K562 (cell line): ENCODE results near the gene PRDM15. TPM values are rescaled to one million over a fixed set of nuclear protein-coding genes. Genes with fewer than 3 reads are reported as not detected.
A peak's percentile ranks its signal among the peaks of the same experiment; 100 is the strongest.

Experiments used
- ATAC-seq: fragments of 200-7000 bp; cut with Tn5 transposase; 3 replicates; pipeline ENCODE4 v1.9.1; 2020; ENCODE audit warnings: moderate library complexity
- BruUV-seq: library from RNA; stranded (reverse); fragments of 400-500 nt; replicated peaks from 2 replicates; lab custom pipeline; 2021; lab: Mats Ljungman, UMichigan
- CTCF ChIA-PET: fragments of 300-600 bp; formaldehyde crosslinking; extraction: SDS; loops from one replicate; lab custom pipeline; 2021; ENCODE audit warnings: low intra/inter-chr PET ratio; lab: Yijun Ruan, JAX
- POLR2A ChIA-PET: fragments of 300-600, 350-650 bp; sonication (Branson Sonifier 250); formaldehyde crosslinking; extraction: SDS; loops from one replicate; lab custom pipeline; 2021; ENCODE audit warnings: antibody characterized with exemption, inconsistent platforms; lab: Yijun Ruan, JAX
- DNase-seq, 4 experiments: peaks; one replicate each; pipeline versions ENCODE4 v3.0.0 to v3.0.0-alpha.2; 2011 to 2018; ENCODE audit warnings: low spot score in 3 of 4, mixed read lengths in 3 of 4; ENCODE audit errors: extremely low read depth in 1 of 4
- FAIRE-seq: peaks from 2 replicates; lab custom pipeline; 2011; peaks lifted over from hg19 to GRCh38; lab: Jason Lieb, UNC
- H2AFZ ChIP-seq: 2 replicates; pipeline ENCODE4 v1.6.0; 2011; ENCODE audit warnings: low read depth, low read length, control low read depth, inconsistent platforms
- H3K27ac ChIP-seq: fragments of 200-600 bp; 3 replicates; pipeline ENCODE4 v1.8.0; 2011; ENCODE audit warnings: low read depth, mild to moderate bottlenecking, control low read depth, inconsistent platforms, low read length, moderate library complexity, mixed read lengths; ENCODE audit errors: extremely low read depth
- H3K27me3 ChIP-seq, 2 experiments: fragments of 300-600 bp in 1 of 2; 2 replicates in 1 of 2; 3 replicates in 1 of 2; pipeline versions ENCODE4 v1.6.0 to v1.8.0; 2011; ENCODE audit warnings: inconsistent platforms in 2 of 2, low read length in 2 of 2, mild to moderate bottlenecking in 1 of 2, mixed read lengths in 1 of 2, moderate library complexity in 1 of 2; ENCODE audit not compliant: control insufficient read depth in 2 of 2, insufficient read depth in 2 of 2
- H3K36me3 ChIP-seq: fragments of 300-600 bp; 3 replicates; pipeline ENCODE4 v1.8.0; 2011; ENCODE audit warnings: mild to moderate bottlenecking, low read length, inconsistent platforms; ENCODE audit not compliant: control insufficient read depth, insufficient read depth
- H3K4me1 ChIP-seq, 2 experiments: fragments of 200-600 bp in 1 of 2; replicated peaks in 1 of 2; 2 replicates in 1 of 2; 3 replicates in 1 of 2; pipeline versions ENCODE4 v1.5.1 to v1.8.0; 2011; ENCODE audit warnings: inconsistent platforms in 2 of 2, low read length in 2 of 2, mild to moderate bottlenecking in 1 of 2, mixed read lengths in 1 of 2, moderate library complexity in 1 of 2; ENCODE audit not compliant: control insufficient read depth in 2 of 2, insufficient read depth in 2 of 2
- H3K4me2 ChIP-seq: 2 replicates; pipeline ENCODE4 v1.6.1; 2011; ENCODE audit warnings: low read length, control low read depth, inconsistent platforms, mixed read lengths; ENCODE audit not compliant: insufficient read depth
- H3K4me3 ChIP-seq: fragments of 200-600 bp; sonication (generic), shearing (Covaris generic); 2 replicates; pipeline ENCODE4 v1.5.1; 2016; ENCODE audit warnings: control low read depth, inconsistent platforms
- H3K79me2 ChIP-seq: fragments of 200-600 bp; 3 replicates; pipeline ENCODE4 v1.8.0; 2011; ENCODE audit warnings: low read length, inconsistent platforms; ENCODE audit not compliant: control insufficient read depth, insufficient read depth
- H3K9ac ChIP-seq, 2 experiments: 2 replicates each; pipeline versions ENCODE4 v1.6.0 to v1.6.1; 2011; ENCODE audit warnings: low read depth in 2 of 2, low read length in 2 of 2, control low read depth in 1 of 2, inconsistent platforms in 1 of 2, mild to moderate bottlenecking in 1 of 2, mixed read lengths in 1 of 2; ENCODE audit not compliant: insufficient read depth in 1 of 2
- H3K9me1 ChIP-seq: one replicate; pipeline ENCODE4 v1.6.0; 2011; ENCODE audit warnings: inconsistent platforms, mild to moderate bottlenecking, low read length, moderate library complexity; ENCODE audit not compliant: control insufficient read depth, insufficient read depth
- H3K9me3 ChIP-seq: replicated peaks from 2 replicates; pipeline ENCODE4 v1.5.1; 2011; ENCODE audit warnings: low read depth, low read length, inconsistent platforms; ENCODE audit not compliant: control insufficient read depth, insufficient read depth
- H4K20me1 ChIP-seq: replicated peaks from 2 replicates; pipeline ENCODE4 v1.6.1; 2011; ENCODE audit warnings: low read length, inconsistent platforms, mixed read lengths; ENCODE audit not compliant: control insufficient read depth, insufficient read depth
- ARNT ChIP-seq, 2 experiments: fragments of 450-650 bp; IDR thresholded peaks; 2 replicates each; pipeline ENCODE4 v1.6.1; 2016; ENCODE audit warnings: mild to moderate bottlenecking in 1 of 2
- DEAF1 ChIP-seq: fragments of 450-650 bp; formaldehyde crosslinking; IDR thresholded peaks from 2 replicates; pipeline ENCODE4 v1.4.0; 2020; ENCODE audit warnings: mild to moderate bottlenecking, moderate library complexity
- FIP1L1 ChIP-seq: fragments of 200-400 bp; formaldehyde crosslinking; IDR thresholded peaks from 2 replicates; pipeline ENCODE4 v1.6.1; 2018; ENCODE audit warnings: mild to moderate bottlenecking, low read depth, low read length; ENCODE audit not compliant: poor library complexity, severe bottlenecking
- FUS ChIP-seq: fragments of 200-400 bp; formaldehyde crosslinking; optimal IDR thresholded peaks from 2 replicates; pipeline ENCODE3; 2017; ENCODE audit warnings: low read depth, low read length
- MED1 ChIP-seq: sonication (generic); formaldehyde crosslinking; IDR thresholded peaks from 2 replicates; pipeline ENCODE4 v1.8.1; 2023; ENCODE audit warnings: missing genetic modification reagents, borderline replicate concordance
- RBFOX2 ChIP-seq: fragments of 200-400 bp; formaldehyde crosslinking; IDR thresholded peaks from 2 replicates; pipeline ENCODE4 v1.6.1; 2017; ENCODE audit warnings: low read depth, mild to moderate bottlenecking, low read length, moderate library complexity
- TAL1 ChIP-seq: fragments of 450-650 bp; IDR thresholded peaks from 2 replicates; pipeline ENCODE4 v1.6.1; 2016; ENCODE audit warnings: mild to moderate bottlenecking
- WGBS: fragments of 100-300 bp; shearing (Covaris generic); methylation state at CpG from one replicate; pipeline ENCODE4 v1.1.6; 2016; ENCODE audit warnings: low coverage, mixed read lengths; ENCODE audit not compliant: insufficient coverage; ENCODE audit errors: missing lambda C conversion rate; 5-methylcytosine and 5-hydroxymethylcytosine counted together
- in situ Hi-C: fragments of 300-500 bp; cut with MboI; formaldehyde crosslinking; loops from 4 replicates; pipeline ENCODE4 v1.15.0; 2018; ENCODE audit warnings: inconsistent platforms, mixed read lengths
- intact Hi-C: fragments of 100-400 bp; cut with micrococcal nuclease; formaldehyde crosslinking; loops from 2 replicates; pipeline ENCODE4 v1.14.2; 2022
- polyA plus RNA-seq, 8 experiments: library from polyadenylated mRNA; depleted of rRNA in 4 of 8; stranded (reverse) in 5 of 8; unstranded in 3 of 8; fragments of >200 nt; fragmentation: Nextera tagmentation in 2 of 8; fragmentation: Illumina TruSeq in 1 of 8; extraction: Ambion mirVana in 2 of 8; extraction: Trizol in 1 of 8; gene quantifications; 2 replicates each; pipeline versions ENCODE4 v1.2.1 to v1.2.3, GENCODE V29; 2011 to 2014; ENCODE audit warnings: inconsistent platforms in 1 of 8, missing spikeins in 1 of 8
- total RNA-seq, 7 experiments: library from RNA; depleted of rRNA in 6 of 7; stranded (reverse); fragments of >200 nt in 6 of 7; fragmentation: Illumina TruSeq in 2 of 7; extraction: Trizol in 2 of 7; gene quantifications; 2 replicates each; pipeline versions ENCODE4 v1.2.1 to v1.2.3, GENCODE V29; 2011 to 2021; ENCODE audit warnings: low replicate concordance in 1 of 7
- TF ChIP-seq, protein P1 (sequence below): fragments of 450-650 bp; IDR thresholded peaks from 2 replicates; pipeline ENCODE4 v1.6.1; 2016; ENCODE audit warnings: mild to moderate bottlenecking

The PRDM15 gene
- total and polyA plus RNA-seq, 9 of the 15 experiments (the other 6 are each of a cell fraction or from before 2014, with no cell fraction given): 0.93 to 9.2 (median 6.2) TPM

DNA sequence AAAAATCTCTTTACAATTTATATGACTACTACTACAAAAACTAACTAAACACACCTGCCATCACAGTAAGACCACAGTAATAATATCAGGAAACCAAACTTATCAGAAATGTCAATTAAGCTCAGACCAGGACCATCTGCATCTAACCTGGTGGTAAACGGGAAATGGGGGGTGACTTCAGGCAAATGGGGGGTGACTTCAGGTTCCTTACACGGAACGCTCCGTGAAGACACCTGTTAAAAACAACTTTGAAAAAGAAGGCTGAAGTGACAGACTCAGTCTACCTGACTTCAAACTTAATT, 15.8 kb downstream of the PRDM15 start:
- peaks cover 18 to 24% of the 10 kb centered on the region in 2 experiments; a peak in 4 of 5 replicates for H3K4me1 ChIP-seq
- peaks cover 11% of the 10 kb centered on the region; the same call in 1 of the 3 replicates for H3K36me3 ChIP-seq
- no TSS peak for BruUV-seq
- H2AFZ ChIP-seq: no peak overlapping the region
- no peaks in the 10 kb centered on the region for H3K27me3 ChIP-seq
- DNase-seq: no peak
- peaks cover 11% of the 10 kb centered on the region; the same call in 2 of the 3 replicates for H3K79me2 ChIP-seq
- TF ChIP-seq FUS (no peak), FIP1L1 (no peak), MED1 (CRISPR knock-in tag) (no peak), RBFOX2 (no peak), TAL1 (no peak), ARNT (IDR thresholded peaks at IDR 0.05) (no peak), DEAF1 (CRISPR knock-in tag) (no peak)
- TF ChIP-seq, protein P1, sequence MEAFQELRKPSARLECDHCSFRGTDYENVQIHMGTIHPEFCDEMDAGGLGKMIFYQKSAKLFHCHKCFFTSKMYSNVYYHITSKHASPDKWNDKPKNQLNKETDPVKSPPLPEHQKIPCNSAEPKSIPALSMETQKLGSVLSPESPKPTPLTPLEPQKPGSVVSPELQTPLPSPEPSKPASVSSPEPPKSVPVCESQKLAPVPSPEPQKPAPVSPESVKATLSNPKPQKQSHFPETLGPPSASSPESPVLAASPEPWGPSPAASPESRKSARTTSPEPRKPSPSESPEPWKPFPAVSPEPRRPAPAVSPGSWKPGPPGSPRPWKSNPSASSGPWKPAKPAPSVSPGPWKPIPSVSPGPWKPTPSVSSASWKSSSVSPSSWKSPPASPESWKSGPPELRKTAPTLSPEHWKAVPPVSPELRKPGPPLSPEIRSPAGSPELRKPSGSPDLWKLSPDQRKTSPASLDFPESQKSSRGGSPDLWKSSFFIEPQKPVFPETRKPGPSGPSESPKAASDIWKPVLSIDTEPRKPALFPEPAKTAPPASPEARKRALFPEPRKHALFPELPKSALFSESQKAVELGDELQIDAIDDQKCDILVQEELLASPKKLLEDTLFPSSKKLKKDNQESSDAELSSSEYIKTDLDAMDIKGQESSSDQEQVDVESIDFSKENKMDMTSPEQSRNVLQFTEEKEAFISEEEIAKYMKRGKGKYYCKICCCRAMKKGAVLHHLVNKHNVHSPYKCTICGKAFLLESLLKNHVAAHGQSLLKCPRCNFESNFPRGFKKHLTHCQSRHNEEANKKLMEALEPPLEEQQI: no peak
- in situ Hi-C loops (no loop called here), intact Hi-C loops (no loop called here)
- ATAC-seq: no peak
- 92% methylated on average over 4 of the region's 4 CpGs for WGBS
- no peaks in the 10 kb centered on the region for H4K20me1 ChIP-seq
- CTCF ChIA-PET: no interaction called here
- no peak overlapping the region for H3K27ac ChIP-seq
- H3K9me3 ChIP-seq: no peaks in the 10 kb centered on the region
- POLR2A ChIA-PET: interaction anchor here (0.7 to 1.1 kb wide), 2 partner anchors 14 to 228 kb away, joined by 3 to 4 read pairs; no protein-coding TSS in a partner anchor
- no peak overlapping the region for H3K4me2 ChIP-seq
- no peak overlapping the region for H3K4me3 ChIP-seq
- H3K9ac ChIP-seq: peak overlapping the region in 1 of 2 experiments; percentile 16; a peak in 1 of 4 replicates
- no peak for FAIRE-seq
- H3K9me1 ChIP-seq: peaks cover 3% of the 10 kb centered on the region
